Suprapubic skin (tissue), 4 donors: Measurements from ENCODE around the gene MYL10. TPM values are rescaled to one million over a fixed set of nuclear protein-coding genes. Genes with fewer than 3 reads are reported as not detected.

Source experiments
- DNase-seq, 2 donors: peaks; one replicate each; pipeline ENCODE4 v3.0.0-alpha.2; 2019; ENCODE audit warnings: low spot score in 2 of 2
- H3K27ac ChIP-seq: fragments of 200-600 bp; sonication (generic); one replicate; pipeline ENCODE4 v1.5.1; 2019
- H3K27me3 ChIP-seq: fragments of 200-600 bp; sonication (generic); one replicate; pipeline ENCODE4 v1.5.1; 2019
- H3K36me3 ChIP-seq: fragments of 200-600 bp; sonication (generic); one replicate; pipeline ENCODE4 v1.5.1; 2019
- H3K4me1 ChIP-seq: fragments of 200-600 bp; sonication (generic); one replicate; pipeline ENCODE4 v1.5.1; 2019
- H3K4me3 ChIP-seq: fragments of 200-600 bp; sonication (generic); one replicate; pipeline ENCODE4 v1.5.1; 2019; ENCODE audit warnings: mild to moderate bottlenecking
- H3K9me3 ChIP-seq: fragments of 200-600 bp; sonication (generic); one replicate; pipeline ENCODE4 v1.5.1; 2019
- CTCF ChIP-seq, 2 donors: fragments of 200-600 bp in 1 of 2; fragments of 450-650 bp in 1 of 2; sonication (generic) in 1 of 2; IDR thresholded peaks; one replicate each; pipeline ENCODE4 v1.5.1; 2016 to 2019; ENCODE audit warnings: antibody characterized with exemption in 2 of 2, mild to moderate bottlenecking in 1 of 2, moderate library complexity in 1 of 2
- EP300 ChIP-seq: sonication (generic); formaldehyde crosslinking; IDR thresholded peaks from one replicate; pipeline ENCODE4 v1.6.1; 2017; ENCODE audit warnings: antibody characterized with exemption
- POLR2A ChIP-seq, 2 donors: fragments of 450-650 bp; IDR thresholded peaks; one replicate each; pipeline ENCODE4 v1.6.1; 2017; ENCODE audit warnings: antibody characterized with exemption in 2 of 2, mild to moderate bottlenecking in 2 of 2, moderate library complexity in 2 of 2
- POLR2AphosphoS5 ChIP-seq, 3 donors: sonication (generic); formaldehyde crosslinking; IDR thresholded peaks; one replicate each; pipeline ENCODE4 v1.6.1; 2017; ENCODE audit warnings: antibody characterized with exemption in 3 of 3
- WGBS: methylation state at CpG from one replicate; pipeline ENCODE4 v1.1.5; 2018; 5-methylcytosine and 5-hydroxymethylcytosine counted together
- total RNA-seq, 4 donors: library from RNA; depleted of rRNA; stranded (reverse); fragments of >200 nt; gene quantifications; one replicate each; pipeline ENCODE4 v1.1.0, GENCODE V29; 2016

MYL10 gene
- total RNA-seq, 4 donors from 2014 or later: not detected

GRCh38 chr7:101632641-101633040 is 3.5 kb upstream of the MYL10 start:
- Histone ChIP-seq H3K36me3 (no peaks in the 10 kb centered on the region), H3K4me3 (no peak overlapping the region), H3K27me3 (peaks cover 18% of the 10 kb centered on the region), H3K4me1 (peaks cover 10% of the 10 kb centered on the region), H3K9me3 (no peaks in the 10 kb centered on the region), H3K27ac (no peak overlapping the region)
- TF ChIP-seq EP300 (no peak), POLR2A (IDR thresholded peaks at IDR 0.05) (no peak), POLR2AphosphoS5 (IDR thresholded peaks at IDR 0.05) (no peak), CTCF (IDR thresholded peaks at IDR 0.05) (no peak)
- 95% methylated on average over 7 of the region's 7 CpGs for WGBS
- DNase-seq: no peak

GRCh38 chr7:101631224-101631714 is 2.2 kb upstream of the MYL10 start:
- TF ChIP-seq EP300: no peak
- no peak for TF ChIP-seq POLR2A (IDR thresholded peaks at IDR 0.05)
- TF ChIP-seq POLR2AphosphoS5 (IDR thresholded peaks at IDR 0.05): no peak
- TF ChIP-seq CTCF (IDR thresholded peaks at IDR 0.05): no peak
- Histone ChIP-seq H3K4me1 (peaks cover 10% of the 10 kb centered on the region), H3K4me3 (no peak overlapping the region), H3K36me3 (no peaks in the 10 kb centered on the region), H3K27ac (no peak overlapping the region), H3K9me3 (no peaks in the 10 kb centered on the region), H3K27me3 (peaks cover 28% of the 10 kb centered on the region)
- no peak for DNase-seq
- 25% methylated on average over 3 of the region's 4 CpGs for WGBS

GRCh38 chr7:101630591-101630990 is 1.5 kb upstream of the MYL10 start:
- H3K27me3 ChIP-seq: peaks cover 33% of the 10 kb centered on the region
- TF ChIP-seq EP300: no peak
- no peak for TF ChIP-seq POLR2A (IDR thresholded peaks at IDR 0.05)
- no peak for TF ChIP-seq POLR2AphosphoS5 (IDR thresholded peaks at IDR 0.05)
- TF ChIP-seq CTCF (IDR thresholded peaks at IDR 0.05): no peak
- H3K27ac ChIP-seq: no peak overlapping the region
- H3K36me3 ChIP-seq: no peaks in the 10 kb centered on the region
- peaks cover 10% of the 10 kb centered on the region for H3K4me1 ChIP-seq
- 41% methylated on average over 14 of the region's 15 CpGs for WGBS
- DNase-seq: no peak
- H3K9me3 ChIP-seq: no peaks in the 10 kb centered on the region
- no peak overlapping the region for H3K4me3 ChIP-seq

- Histone ChIP-seq H3K27me3 (peaks cover 52% of the 10 kb centered on the region), H3K9me3 (no peaks in the 10 kb centered on the region), H3K27ac (no peak overlapping the region), H3K4me1 (peaks cover 10% of the 10 kb centered on the region), H3K36me3 (no peaks in the 10 kb centered on the region), H3K4me3 (no peak overlapping the region)
- WGBS: 35% methylated on average over 5 of the region's 6 CpGs
- no peak for DNase-seq
- no peak for TF ChIP-seq CTCF (IDR thresholded peaks at IDR 0.05)
- TF ChIP-seq EP300: no peak
- no peak for TF ChIP-seq POLR2A (IDR thresholded peaks at IDR 0.05)
- no peak for TF ChIP-seq POLR2AphosphoS5 (IDR thresholded peaks at IDR 0.05)
These were observed 574 bp downstream of the MYL10 start for GRCh38 chr7:101628522-101628921.

- H3K27me3 ChIP-seq: peaks cover 66% of the 10 kb centered on the region
- WGBS: 90% methylated on average over 9 of the region's 9 CpGs
- H3K9me3 ChIP-seq: no peaks in the 10 kb centered on the region
These were observed 2.3 kb downstream of the MYL10 start for GRCh38 chr7:101626758-101627157.

More at GRCh38 chr7:101626758-101627157, 2.3 kb downstream of the MYL10 start:
- H3K4me3 ChIP-seq: no peak overlapping the region
- H3K4me1 ChIP-seq: peaks cover 10% of the 10 kb centered on the region
- H3K27ac ChIP-seq: no peak overlapping the region
- TF ChIP-seq POLR2A (IDR thresholded peaks at IDR 0.05): no peak
- TF ChIP-seq EP300: no peak
- no peak for TF ChIP-seq POLR2AphosphoS5 (IDR thresholded peaks at IDR 0.05)
- no peak for TF ChIP-seq CTCF (IDR thresholded peaks at IDR 0.05)
- no peaks in the 10 kb centered on the region for H3K36me3 ChIP-seq
- DNase-seq: no peak
